ENCODE measurements around the gene FBXL19.

The FBXL19 gene

GRCh38 chr16:30992276-30992780, 69.0 kb downstream of the FBXL19 start:
- no peak overlapping the region for H3K4me3 ChIP-seq (ENCODE audit: low read depth, low read length)
- DNase-seq (ENCODE audit: low read depth), result peak; percentile 54
- TF ChIP-seq CTCF (IDR thresholded peaks at IDR 0.05; ENCODE audit: low read depth, low read length), result no peak
- no peak for TF ChIP-seq MYC (IDR thresholded peaks at IDR 0.05; ENCODE audit: low read depth, low read length)
- TF ChIP-seq MAX (IDR thresholded peaks at IDR 0.05; ENCODE audit: low read depth, low read length), result no peak
- TF ChIP-seq POLR2A (IDR thresholded peaks at IDR 0.05; ENCODE audit: extremely low read depth, insufficient read length), result no peak

- H3K4me3 ChIP-seq (ENCODE audit: low read depth, low read length), result no peak overlapping the region
- DNase-seq (ENCODE audit: low read depth), result peak; percentile 82
- TF ChIP-seq MYC (IDR thresholded peaks at IDR 0.05; ENCODE audit: low read depth, low read length) (no peak), POLR2A (IDR thresholded peaks at IDR 0.05; ENCODE audit: extremely low read depth, insufficient read length) (peak; percentile 18)
These were observed 69.8 kb downstream of the FBXL19 start for GRCh38 chr16:30992931-30993816.

- peak overlapping the region; percentile 69 for H3K4me3 ChIP-seq (ENCODE audit: low read depth, low read length)
- TF ChIP-seq MAX (IDR thresholded peaks at IDR 0.05; ENCODE audit: low read depth, low read length) (no peak), POLR2A (IDR thresholded peaks at IDR 0.05; ENCODE audit: extremely low read depth, insufficient read length) (no peak), MYC (IDR thresholded peaks at IDR 0.05; ENCODE audit: low read depth, low read length) (no peak), CTCF (IDR thresholded peaks at IDR 0.05; ENCODE audit: low read depth, low read length) (no peak)
- no peak for DNase-seq (ENCODE audit: low read depth)
These were observed 72.6 kb downstream of the FBXL19 start for GRCh38 chr16:30995927-30996323.

- H3K4me3 ChIP-seq (ENCODE audit: low read depth, low read length), result peak overlapping the region; percentile 69
- TF ChIP-seq MAX (IDR thresholded peaks at IDR 0.05; ENCODE audit: low read depth, low read length) (no peak), POLR2A (IDR thresholded peaks at IDR 0.05; ENCODE audit: extremely low read depth, insufficient read length) (no peak), MYC (IDR thresholded peaks at IDR 0.05; ENCODE audit: low read depth, low read length) (no peak), CTCF (IDR thresholded peaks at IDR 0.05; ENCODE audit: low read depth, low read length) (no peak)
- DNase-seq (ENCODE audit: low read depth), result no peak
These were observed 73.1 kb downstream of the FBXL19 start for GRCh38 chr16:30996324-30996984.

- DNase-seq (ENCODE audit: low read depth), result peak; percentile 82
- peak overlapping the region; percentile 69 for H3K4me3 ChIP-seq (ENCODE audit: low read depth, low read length)
- TF ChIP-seq MAX (IDR thresholded peaks at IDR 0.05; ENCODE audit: low read depth, low read length) (no peak), POLR2A (IDR thresholded peaks at IDR 0.05; ENCODE audit: extremely low read depth, insufficient read length) (peak; percentile 68)
These were observed 73.8 kb downstream of the FBXL19 start for GRCh38 chr16:30996985-30997724.

- TF ChIP-seq POLR2A (IDR thresholded peaks at IDR 0.05; ENCODE audit: extremely low read depth, insufficient read length) (no peak), CTCF (IDR thresholded peaks at IDR 0.05; ENCODE audit: low read depth, low read length) (no peak), MAX (IDR thresholded peaks at IDR 0.05; ENCODE audit: low read depth, low read length) (no peak), MYC (IDR thresholded peaks at IDR 0.05; ENCODE audit: low read depth, low read length) (no peak)
- DNase-seq (ENCODE audit: low read depth), result no peak
- H3K4me3 ChIP-seq (ENCODE audit: low read depth, low read length), result no peak overlapping the region
These were observed 74.6 kb downstream of the FBXL19 start for GRCh38 chr16:30997725-30998711.

All from NB4 (cell line).